Ureter (tissue), 1 donor: Measurements from ENCODE around the gene MGAT1. TPM values are rescaled to one million over a fixed set of nuclear protein-coding genes. Genes with fewer than 3 reads are reported as not detected.

Source experiments
- total RNA-seq: library from RNA; stranded (reverse); gene quantifications from one replicate; pipeline ENCODE4 v1.2.4, GENCODE V29; 2023
- donor health status: DM: yes; HTN: yes; CAD: no.

MGAT1 gene
- total RNA-seq, 1 donor from 2014 or later = 151 TPM

Other genes starting within 250 kb of the MGAT1 start
- gene SCGB3A1, start 211.3 kb downstream of the MGAT1 start, total RNA-seq = 1.4 TPM
- 12.1 TPM for gene FLT4, start 153.2 kb downstream of the MGAT1 start, total RNA-seq
- not detected for gene OR2Y1, start 62.7 kb downstream of the MGAT1 start, total RNA-seq
- 44.8 TPM for gene ZFP62, start 58.5 kb upstream of the MGAT1 start, total RNA-seq
- gene BTNL8, start 96.4 kb upstream of the MGAT1 start, total RNA-seq = not detected
- gene BTNL3, start 186.0 kb upstream of the MGAT1 start, total RNA-seq = not detected
- gene BTNL9, start 237.5 kb upstream of the MGAT1 start, total RNA-seq = 26.0 TPM